HepG2 (cell line): ENCODE measurements around the gene CD83.

Experiments used
- CREB1 ChIP-seq, 2 experiments: fragments of 450-650 bp in 1 of 2; IDR thresholded peaks; 2 replicates each; pipeline ENCODE4 v1.6.1; 2016 to 2017; ENCODE audit warnings: control low read depth in 1 of 2, mild to moderate bottlenecking in 1 of 2, missing compliant biosample characterization in 1 of 2, missing genetic modification characterization in 1 of 2
- CTCF ChIP-seq: sonication (generic); formaldehyde crosslinking; IDR thresholded peaks from 2 replicates; pipeline ENCODE4 v1.5.0; 2020; ENCODE audit warnings: mild to moderate bottlenecking, missing genetic modification reagents, moderate library complexity
- EZH2 ChIP-seq: conservative IDR thresholded peaks from 2 replicates; pipeline ENCODE4 v1.6.1; 2012; ENCODE audit warnings: mild to moderate bottlenecking, low read depth, low read length, moderate library complexity
- FOXK2 ChIP-seq: fragments of 450-650 bp; IDR thresholded peaks from 2 replicates; pipeline ENCODE4 v1.6.1; 2016
- NFYB ChIP-seq: sonication (generic); formaldehyde crosslinking; IDR thresholded peaks from 2 replicates; pipeline ENCODE4 v1.4.0; 2020; ENCODE audit warnings: missing genetic modification reagents
- NR2C2 ChIP-seq: sonication (generic); formaldehyde crosslinking; IDR thresholded peaks from 2 replicates; pipeline ENCODE4 v1.4.0; 2020; ENCODE audit warnings: missing genetic modification reagents, mild to moderate bottlenecking, moderate library complexity, borderline replicate concordance
- PCBP1 ChIP-seq: fragments of 200-400 bp; formaldehyde crosslinking; IDR thresholded peaks from 2 replicates; pipeline ENCODE4 v1.6.1; 2017; ENCODE audit warnings: mild to moderate bottlenecking, low read depth, low read length, borderline replicate concordance
- POLR2A ChIP-seq, 2 experiments: IDR thresholded peaks; 2 replicates each; pipeline ENCODE4 v1.6.1; 2011; ENCODE audit warnings: low read depth in 2 of 2, low read length in 2 of 2, mild to moderate bottlenecking in 1 of 2, moderate library complexity in 1 of 2; ENCODE audit not compliant: insufficient read depth in 1 of 2
- ZMYM3 ChIP-seq: sonication (generic); formaldehyde crosslinking; IDR thresholded peaks from 2 replicates; pipeline ENCODE4 v1.5.1; 2020; ENCODE audit warnings: mild to moderate bottlenecking, missing genetic modification reagents
- ZNF224 ChIP-seq: sonication (generic); formaldehyde crosslinking; IDR thresholded peaks from 2 replicates; pipeline ENCODE4 v1.5.0; 2020; ENCODE audit warnings: mild to moderate bottlenecking, missing genetic modification reagents
- ZNF792 ChIP-seq: IDR thresholded peaks from 2 replicates; pipeline ENCODE4 v1.6.1; 2016
- TF ChIP-seq, protein P1 (sequence below): sonication (generic); formaldehyde crosslinking; IDR thresholded peaks from 2 replicates; pipeline ENCODE4 v1.4.0; 2020; ENCODE audit warnings: low read depth, missing genetic modification reagents

GRCh38 chr6:14128746-14129145, 11.2 kb downstream of the CD83 start:
- TF ChIP-seq ZMYM3 (CRISPR knock-in tag) (no peak), POLR2A (IDR thresholded peaks at IDR 0.05; ENCODE audit: insufficient read depth in 1 of 2, low read depth in 2 of 2, low read length in 2 of 2) (no peak), CTCF (CRISPR knock-in tag) (no peak), NFYB (CRISPR knock-in tag) (no peak), FOXK2 (no peak), EZH2 (no peak), ZNF224 (CRISPR knock-in tag) (no peak), ZNF792 (CRISPR knock-in tag) (no peak), CREB1 (IDR thresholded peaks at IDR 0.05) (no peak), CREB1 (CRISPR knock-in tag; IDR thresholded peaks at IDR 0.05) (no peak), NR2C2 (CRISPR knock-in tag) (no peak), PCBP1 (no peak)
- TF ChIP-seq, protein P1, sequence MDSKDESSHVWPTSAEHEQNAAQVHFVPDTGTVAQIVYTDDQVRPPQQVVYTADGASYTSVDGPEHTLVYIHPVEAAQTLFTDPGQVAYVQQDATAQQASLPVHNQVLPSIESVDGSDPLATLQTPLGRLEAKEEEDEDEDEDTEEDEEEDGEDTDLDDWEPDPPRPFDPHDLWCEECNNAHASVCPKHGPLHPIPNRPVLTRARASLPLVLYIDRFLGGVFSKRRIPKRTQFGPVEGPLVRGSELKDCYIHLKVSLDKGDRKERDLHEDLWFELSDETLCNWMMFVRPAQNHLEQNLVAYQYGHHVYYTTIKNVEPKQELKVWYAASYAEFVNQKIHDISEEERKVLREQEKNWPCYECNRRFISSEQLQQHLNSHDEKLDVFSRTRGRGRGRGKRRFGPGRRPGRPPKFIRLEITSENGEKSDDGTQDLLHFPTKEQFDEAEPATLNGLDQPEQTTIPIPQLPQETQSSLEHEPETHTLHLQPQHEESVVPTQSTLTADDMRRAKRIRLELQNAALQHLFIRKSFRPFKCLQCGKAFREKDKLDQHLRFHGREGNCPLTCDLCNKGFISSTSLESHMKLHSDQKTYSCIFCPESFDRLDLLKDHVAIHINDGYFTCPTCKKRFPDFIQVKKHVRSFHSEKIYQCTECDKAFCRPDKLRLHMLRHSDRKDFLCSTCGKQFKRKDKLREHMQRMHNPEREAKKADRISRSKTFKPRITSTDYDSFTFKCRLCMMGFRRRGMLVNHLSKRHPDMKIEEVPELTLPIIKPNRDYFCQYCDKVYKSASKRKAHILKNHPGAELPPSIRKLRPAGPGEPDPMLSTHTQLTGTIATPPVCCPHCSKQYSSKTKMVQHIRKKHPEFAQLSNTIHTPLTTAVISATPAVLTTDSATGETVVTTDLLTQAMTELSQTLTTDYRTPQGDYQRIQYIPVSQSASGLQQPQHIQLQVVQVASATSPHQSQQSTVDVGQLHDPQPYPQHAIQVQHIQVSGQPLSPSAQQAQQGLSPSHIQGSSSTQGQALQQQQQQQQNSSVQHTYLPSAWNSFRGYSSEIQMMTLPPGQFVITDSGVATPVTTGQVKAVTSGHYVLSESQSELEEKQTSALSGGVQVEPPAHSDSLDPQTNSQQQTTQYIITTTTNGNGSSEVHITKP, result no peak
